ENCODE results near the gene ZBP1.

The ZBP1 gene

DNA sequence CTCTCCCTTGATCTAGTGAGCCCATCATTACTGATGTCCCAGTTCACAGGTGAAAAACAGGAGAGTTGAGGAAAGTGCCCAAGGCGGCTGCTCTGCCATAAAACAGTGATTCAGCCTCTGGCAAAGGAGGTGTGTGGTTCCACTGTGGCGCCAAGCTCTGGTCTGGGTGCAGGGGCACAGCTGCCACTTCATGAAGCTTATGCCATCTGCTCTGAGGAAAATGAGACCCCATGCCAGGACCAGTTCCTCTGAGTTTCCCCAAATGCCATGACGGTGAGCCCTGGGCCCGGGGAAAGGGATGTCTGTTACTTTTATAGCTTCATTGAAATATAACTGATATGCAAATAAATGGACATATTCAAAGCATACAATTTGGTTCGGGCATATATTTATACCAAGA lies 33.7 kb upstream of the ZBP1 start:
- H3K36me3 ChIP-seq (ENCODE audit: control insufficient read depth, low read length) = peaks cover 14% of the 10 kb centered on the region
- no peak overlapping the region for H3K4me3 ChIP-seq (ENCODE audit: low read length)
- H4K20me1 ChIP-seq (ENCODE audit: control insufficient read depth, insufficient read depth, low read depth, low read length) = no peaks in the 10 kb centered on the region
- no peaks in the 10 kb centered on the region for H3K27me3 ChIP-seq (ENCODE audit: control insufficient read depth, low read length)
- H3K79me2 ChIP-seq (ENCODE audit: control insufficient read depth, low read length) = no peaks in the 10 kb centered on the region
- TF ChIP-seq, protein P1, sequence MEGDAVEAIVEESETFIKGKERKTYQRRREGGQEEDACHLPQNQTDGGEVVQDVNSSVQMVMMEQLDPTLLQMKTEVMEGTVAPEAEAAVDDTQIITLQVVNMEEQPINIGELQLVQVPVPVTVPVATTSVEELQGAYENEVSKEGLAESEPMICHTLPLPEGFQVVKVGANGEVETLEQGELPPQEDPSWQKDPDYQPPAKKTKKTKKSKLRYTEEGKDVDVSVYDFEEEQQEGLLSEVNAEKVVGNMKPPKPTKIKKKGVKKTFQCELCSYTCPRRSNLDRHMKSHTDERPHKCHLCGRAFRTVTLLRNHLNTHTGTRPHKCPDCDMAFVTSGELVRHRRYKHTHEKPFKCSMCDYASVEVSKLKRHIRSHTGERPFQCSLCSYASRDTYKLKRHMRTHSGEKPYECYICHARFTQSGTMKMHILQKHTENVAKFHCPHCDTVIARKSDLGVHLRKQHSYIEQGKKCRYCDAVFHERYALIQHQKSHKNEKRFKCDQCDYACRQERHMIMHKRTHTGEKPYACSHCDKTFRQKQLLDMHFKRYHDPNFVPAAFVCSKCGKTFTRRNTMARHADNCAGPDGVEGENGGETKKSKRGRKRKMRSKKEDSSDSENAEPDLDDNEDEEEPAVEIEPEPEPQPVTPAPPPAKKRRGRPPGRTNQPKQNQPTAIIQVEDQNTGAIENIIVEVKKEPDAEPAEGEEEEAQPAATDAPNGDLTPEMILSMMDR (IDR thresholded peaks at IDR 0.05; ENCODE audit: low read depth, low read length, poor library complexity, severe bottlenecking) = no peak
- no peak for TF ChIP-seq EZH2phosphoT487 (IDR thresholded peaks at IDR 0.05; ENCODE audit: borderline replicate concordance, low read length)
- H3K4me2 ChIP-seq (ENCODE audit: low read length) = no peak overlapping the region
- no peaks in the 10 kb centered on the region for H3K9me3 ChIP-seq (ENCODE audit: control insufficient read depth, insufficient read depth, low read length)
- no peak overlapping the region for H3K27ac ChIP-seq (ENCODE audit: low read depth, low read length)
- H3K4me1 ChIP-seq (ENCODE audit: control insufficient read depth, low read length) = peaks cover 26% of the 10 kb centered on the region
- H3K9me2 ChIP-seq (replicated peaks; ENCODE audit: control insufficient read depth, low read length) = no peaks in the 10 kb centered on the region
- H3F3A ChIP-seq (ENCODE audit: control insufficient read depth, insufficient read depth) = no peaks in the 10 kb centered on the region

DNA sequence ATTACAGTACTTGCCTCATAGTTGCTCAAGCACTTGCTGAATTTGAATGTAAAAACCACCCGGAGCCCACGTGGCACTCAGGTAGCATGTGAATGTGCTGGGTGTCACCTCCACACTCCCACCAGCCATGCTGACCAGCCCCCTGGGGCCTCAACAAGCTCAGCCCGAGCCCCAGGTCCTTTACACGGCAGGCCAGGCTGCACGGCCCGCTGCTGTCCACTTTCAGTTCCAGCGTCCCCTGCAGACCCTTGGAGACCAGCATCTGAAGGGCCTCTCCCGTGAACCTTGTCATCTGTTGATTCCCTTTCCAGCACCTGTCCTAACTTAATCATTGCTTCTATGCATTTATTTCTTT lies 33.3 kb upstream of the ZBP1 start:
- no peak overlapping the region for H3K4me3 ChIP-seq (ENCODE audit: low read length)
- H3K36me3 ChIP-seq (ENCODE audit: control insufficient read depth, low read length) = peaks cover 14% of the 10 kb centered on the region
- no peak overlapping the region for H3K4me2 ChIP-seq (ENCODE audit: low read length)
- H4K20me1 ChIP-seq (ENCODE audit: control insufficient read depth, insufficient read depth, low read depth, low read length) = no peaks in the 10 kb centered on the region
- no peak overlapping the region for H3K27ac ChIP-seq (ENCODE audit: low read depth, low read length)
- TF ChIP-seq, protein P1 (IDR thresholded peaks at IDR 0.05; ENCODE audit: low read depth, low read length, poor library complexity, severe bottlenecking) = no peak
- no peak for TF ChIP-seq EZH2phosphoT487 (IDR thresholded peaks at IDR 0.05; ENCODE audit: borderline replicate concordance, low read length)
- no peaks in the 10 kb centered on the region for H3K79me2 ChIP-seq (ENCODE audit: control insufficient read depth, low read length)
- no peaks in the 10 kb centered on the region for H3K9me3 ChIP-seq (ENCODE audit: control insufficient read depth, insufficient read depth, low read length)
- H3K4me1 ChIP-seq (ENCODE audit: control insufficient read depth, low read length) = peaks cover 22% of the 10 kb centered on the region
- no peaks in the 10 kb centered on the region for H3K27me3 ChIP-seq (ENCODE audit: control insufficient read depth, low read length)
- H3F3A ChIP-seq (ENCODE audit: control insufficient read depth, insufficient read depth) = no peaks in the 10 kb centered on the region
- no peaks in the 10 kb centered on the region for H3K9me2 ChIP-seq (replicated peaks; ENCODE audit: control insufficient read depth, low read length)

DNA sequence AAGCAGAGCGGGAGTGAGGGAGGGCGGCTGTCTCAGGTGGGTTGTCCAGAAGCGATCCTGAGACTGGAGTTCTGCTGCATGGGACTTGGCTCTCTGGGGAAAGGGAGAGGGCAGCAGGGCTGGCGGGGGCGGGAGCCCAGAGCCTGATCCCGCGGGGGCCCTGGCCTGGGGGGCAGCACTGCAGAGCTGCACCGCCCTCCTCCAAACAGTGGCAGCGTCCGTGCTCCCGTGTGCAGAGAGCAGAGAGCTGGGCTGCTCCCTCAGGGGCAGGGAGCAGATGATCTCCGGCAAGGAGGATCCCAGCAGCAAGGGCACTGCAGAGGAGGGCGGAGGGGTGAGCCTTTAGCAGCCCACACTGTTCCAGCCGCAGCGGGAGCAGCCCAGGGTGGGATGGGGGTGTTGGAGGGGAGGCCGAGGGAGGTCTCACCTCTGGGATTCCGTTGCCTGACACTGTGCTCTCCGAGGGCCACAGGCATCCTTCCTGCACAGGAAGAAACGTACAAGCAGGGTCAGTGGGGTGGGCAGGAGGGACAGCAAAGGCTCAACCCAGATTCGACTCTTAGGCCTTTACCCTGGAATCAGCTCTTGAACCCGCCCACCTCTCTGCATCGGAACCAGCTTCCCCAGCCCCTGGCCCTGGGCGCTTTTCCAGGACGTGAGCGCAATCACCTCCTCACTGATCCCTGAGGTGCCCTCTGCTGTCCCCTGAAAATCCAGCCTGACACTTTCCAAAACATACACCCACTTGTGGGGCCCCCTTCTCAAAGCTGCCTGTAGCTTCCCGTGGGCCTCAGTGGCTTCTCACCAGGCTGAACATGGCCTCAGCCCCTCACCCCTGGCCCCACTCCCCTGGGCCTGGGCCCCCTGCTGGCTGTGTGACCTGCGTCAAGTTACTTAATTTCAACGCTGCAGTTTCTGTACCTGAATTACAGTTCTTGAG lies 32.6 kb upstream of the ZBP1 start:
- H3F3A ChIP-seq (ENCODE audit: control insufficient read depth, insufficient read depth) = no peaks in the 10 kb centered on the region
- no peak overlapping the region for H3K27ac ChIP-seq (ENCODE audit: low read depth, low read length)
- H4K20me1 ChIP-seq (ENCODE audit: control insufficient read depth, insufficient read depth, low read depth, low read length) = no peaks in the 10 kb centered on the region
- H3K27me3 ChIP-seq (ENCODE audit: control insufficient read depth, low read length) = no peaks in the 10 kb centered on the region
- H3K4me1 ChIP-seq (ENCODE audit: control insufficient read depth, low read length) = peaks cover 16% of the 10 kb centered on the region
- H3K4me3 ChIP-seq (ENCODE audit: low read length) = no peak overlapping the region
- peaks cover 14% of the 10 kb centered on the region for H3K36me3 ChIP-seq (ENCODE audit: control insufficient read depth, low read length)
- H3K79me2 ChIP-seq (ENCODE audit: control insufficient read depth, low read length) = no peaks in the 10 kb centered on the region
- H3K4me2 ChIP-seq (ENCODE audit: low read length) = no peak overlapping the region
- H3K9me3 ChIP-seq (ENCODE audit: control insufficient read depth, insufficient read depth, low read length) = no peaks in the 10 kb centered on the region
- no peak for TF ChIP-seq EZH2phosphoT487 (IDR thresholded peaks at IDR 0.05; ENCODE audit: borderline replicate concordance, low read length)
- TF ChIP-seq, protein P1 (IDR thresholded peaks at IDR 0.05; ENCODE audit: low read depth, low read length, poor library complexity, severe bottlenecking) = peak; percentile 52
- H3K9me2 ChIP-seq (replicated peaks; ENCODE audit: control insufficient read depth, low read length) = no peaks in the 10 kb centered on the region
